ENCODE data around the gene MS4A3.
"Not testable (repeated sequence)": the region's sequence is repeated elsewhere in the genome, so short reads cannot be mapped to it uniquely, and the experiment has no call there.

Gene MS4A3

DNA sequence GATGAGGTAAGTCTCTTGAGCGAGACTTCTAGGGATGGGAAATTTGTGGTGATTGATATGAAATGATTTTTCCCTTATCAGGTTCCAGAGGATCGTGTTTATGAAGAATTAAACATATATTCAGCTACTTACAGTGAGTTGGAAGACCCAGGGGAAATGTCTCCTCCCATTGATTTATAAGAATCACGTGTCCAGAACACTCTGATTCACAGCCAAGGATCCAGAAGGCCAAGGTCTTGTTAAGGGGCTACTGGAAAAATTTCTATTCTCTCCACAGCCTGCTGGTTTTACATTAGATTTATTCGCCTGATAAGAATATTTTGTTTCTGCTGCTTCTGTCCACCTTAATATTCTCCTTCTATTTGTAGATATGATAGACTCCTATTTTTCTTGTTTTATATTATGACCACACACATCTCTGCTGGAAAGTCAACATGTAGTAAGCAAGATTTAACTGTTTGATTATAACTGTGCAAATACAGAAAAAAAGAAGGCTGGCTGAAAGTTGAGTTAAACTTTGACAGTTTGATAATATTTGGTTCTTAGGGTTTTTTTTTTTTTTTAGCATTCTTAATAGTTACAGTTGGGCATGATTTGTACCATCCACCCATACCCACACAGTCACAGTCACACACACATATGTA is 39.1 kb downstream of the MS4A3 start:
- no peak for DNase-seq (ENCODE audit: low read depth)

- no peak for DNase-seq (ENCODE audit: low read depth)
These were observed 40.7 kb downstream of the MS4A3 start for GRCh38 chr11:60097189-60097588.

- DNase-seq (ENCODE audit: low read depth), result no peak
These were observed 42.0 kb downstream of the MS4A3 start for GRCh38 chr11:60098508-60098907.

GRCh38 chr11:60100516-60100915 is 44.1 kb downstream of the MS4A3 start:
- no peak for DNase-seq (ENCODE audit: low read depth)

GRCh38 chr11:60101368-60101767 is 44.9 kb downstream of the MS4A3 start:
- not testable (repeated sequence) for DNase-seq (ENCODE audit: low read depth)

DNA sequence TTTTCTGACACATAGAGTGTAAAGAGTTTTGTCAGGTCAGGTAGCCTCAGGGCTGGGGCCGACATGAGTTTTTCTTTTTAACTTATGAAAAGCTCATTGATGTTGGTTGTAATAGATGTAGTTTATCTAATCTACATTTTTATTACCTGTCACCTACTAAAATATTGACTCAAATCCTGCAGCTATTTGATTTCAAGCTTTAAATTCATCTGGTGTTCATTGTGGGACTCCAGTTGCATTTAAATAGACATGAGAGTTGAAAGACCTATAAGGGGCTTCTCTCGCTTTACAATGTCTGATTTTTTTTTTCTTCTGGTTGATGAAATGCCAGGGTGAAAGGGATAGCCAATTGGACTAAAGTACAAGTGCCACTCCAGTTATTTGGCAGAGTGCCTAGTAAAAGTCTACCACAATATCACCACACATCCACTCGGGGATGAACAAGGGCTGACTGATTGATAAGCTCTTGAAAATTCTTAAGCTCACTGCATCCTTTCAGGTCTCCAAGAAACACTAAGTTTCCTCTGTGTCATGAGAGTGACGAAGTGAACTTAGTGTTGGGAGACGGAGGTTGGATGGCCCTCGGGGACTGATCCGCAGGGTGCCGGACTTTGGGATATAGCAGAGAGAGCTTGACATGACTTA is 48.1 kb downstream of the MS4A3 start:
- DNase-seq (ENCODE audit: low read depth), result not testable (repeated sequence)

- not testable (repeated sequence) for DNase-seq (ENCODE audit: low read depth)
These were observed 52.2 kb downstream of the MS4A3 start for GRCh38 chr11:60108631-60109030.

DNA sequence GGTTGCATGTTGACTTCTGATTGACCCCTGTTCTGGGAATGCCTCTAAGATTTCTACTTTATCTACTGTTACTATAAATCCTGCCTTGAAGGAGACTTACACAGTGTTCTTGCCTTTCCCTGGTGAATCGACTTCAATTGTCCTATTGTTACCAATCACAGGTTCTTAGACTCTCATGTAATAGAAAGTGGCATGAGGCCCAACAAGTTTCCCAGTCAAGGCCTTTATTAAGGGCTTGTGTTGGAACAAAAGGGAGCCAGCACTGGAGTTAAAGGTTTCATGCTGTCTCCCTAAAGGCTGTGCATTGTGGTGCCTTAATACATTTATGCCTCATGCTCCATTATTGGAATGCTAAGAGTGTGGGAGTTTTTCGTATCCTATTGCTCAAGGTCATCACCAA is 55.3 kb downstream of the MS4A3 start:
- DNase-seq (ENCODE audit: low read depth), result no peak

DNA sequence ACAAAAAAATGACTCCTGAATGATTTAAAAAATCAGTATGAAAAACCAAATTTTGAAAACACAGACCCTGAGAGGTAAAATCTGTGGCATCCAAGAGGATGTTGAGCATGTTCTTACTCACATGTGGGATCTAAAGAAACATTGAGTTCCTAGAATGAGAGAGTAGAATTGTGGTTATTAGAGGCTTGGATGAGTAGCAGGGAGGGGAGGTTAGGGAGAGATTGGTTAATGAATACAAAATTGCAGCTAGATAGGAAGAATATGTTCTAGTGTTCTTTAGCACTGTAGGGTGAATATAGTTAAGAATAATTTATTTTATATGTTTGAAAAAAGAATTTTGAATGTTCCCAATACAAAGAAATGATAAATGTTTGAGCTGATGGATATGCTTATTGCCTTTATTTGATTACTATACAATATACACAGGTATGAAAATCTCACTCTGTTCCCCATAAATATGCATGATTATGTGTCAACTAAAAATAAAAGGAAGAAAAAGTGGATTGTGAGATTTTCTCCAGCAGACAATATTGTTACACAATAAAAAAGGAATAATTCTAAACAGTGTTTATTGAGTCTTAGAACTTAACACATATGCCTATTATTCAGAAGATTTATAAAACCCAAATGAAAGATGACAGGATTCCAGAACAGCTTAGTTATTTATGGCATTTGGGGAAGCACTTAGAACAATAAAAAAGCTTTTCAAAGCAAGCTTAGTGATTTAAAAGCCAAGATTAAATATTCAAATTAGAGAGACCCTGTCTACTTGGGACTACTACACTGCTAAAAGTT is 60.7 kb downstream of the MS4A3 start:
- no peak for DNase-seq (ENCODE audit: low read depth)

GRCh38 chr11:60118338-60118737 is 61.9 kb downstream of the MS4A3 start:
- no peak for DNase-seq (ENCODE audit: low read depth)

DNA sequence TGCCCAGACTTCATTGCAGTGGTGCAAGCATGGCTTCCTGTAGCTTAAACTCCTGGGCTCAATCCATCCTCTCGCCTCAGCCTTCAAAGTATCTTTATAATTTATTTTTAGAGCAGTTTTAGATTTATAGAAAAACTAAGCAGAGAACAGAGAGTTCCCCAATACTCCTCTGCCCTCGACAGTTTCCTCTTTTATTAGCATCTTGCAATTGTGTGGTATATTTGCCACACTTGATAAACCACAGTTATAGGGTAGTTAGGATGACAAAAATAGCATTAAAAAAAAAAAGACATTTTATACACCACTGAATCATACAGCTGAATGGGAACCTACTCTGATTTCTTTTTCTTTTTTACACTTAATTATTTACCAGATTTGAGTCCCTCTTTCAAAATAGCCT is 63.2 kb downstream of the MS4A3 start:
- no peak for DNase-seq (ENCODE audit: low read depth)
